B cell (primary cell): Measurements from ENCODE around the gene MAL.

Source experiments
- EZH2 ChIP-seq: IDR thresholded peaks from 2 replicates; pipeline ENCODE4 v1.6.1; 2012; ENCODE audit warnings: borderline replicate concordance, low read depth, mild to moderate bottlenecking, moderate library complexity, low read length; ENCODE audit not compliant: insufficient read depth, poor library complexity, severe bottlenecking
- TF ChIP-seq, protein P1 (sequence below): fragments of 200-600 bp; IDR thresholded peaks from one replicate; pipeline ENCODE4 v1.8.0; 2022; ENCODE audit warnings: antibody characterized with exemption, mild to moderate bottlenecking

DNA sequence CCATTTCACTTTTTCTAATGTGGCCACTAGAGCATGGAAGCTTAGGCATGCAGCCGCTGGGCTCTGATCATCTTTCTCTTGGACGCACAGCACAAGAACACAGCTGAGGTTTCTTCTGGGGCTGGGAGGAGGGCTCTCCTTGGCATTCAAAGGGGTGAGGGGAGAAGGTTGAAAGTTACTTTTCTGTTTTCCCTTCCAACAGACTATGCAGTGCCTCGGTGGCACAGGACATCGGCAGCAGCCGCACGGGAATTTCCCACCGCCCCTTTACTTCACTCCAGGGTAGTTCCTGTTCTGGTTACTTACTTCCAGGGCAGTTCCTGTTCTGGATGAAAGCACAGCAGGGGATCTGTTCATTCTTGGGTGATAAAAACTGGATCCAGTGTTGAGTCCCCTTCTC lies 18.9 kb upstream of the MAL start:
- TF ChIP-seq, protein P1, sequence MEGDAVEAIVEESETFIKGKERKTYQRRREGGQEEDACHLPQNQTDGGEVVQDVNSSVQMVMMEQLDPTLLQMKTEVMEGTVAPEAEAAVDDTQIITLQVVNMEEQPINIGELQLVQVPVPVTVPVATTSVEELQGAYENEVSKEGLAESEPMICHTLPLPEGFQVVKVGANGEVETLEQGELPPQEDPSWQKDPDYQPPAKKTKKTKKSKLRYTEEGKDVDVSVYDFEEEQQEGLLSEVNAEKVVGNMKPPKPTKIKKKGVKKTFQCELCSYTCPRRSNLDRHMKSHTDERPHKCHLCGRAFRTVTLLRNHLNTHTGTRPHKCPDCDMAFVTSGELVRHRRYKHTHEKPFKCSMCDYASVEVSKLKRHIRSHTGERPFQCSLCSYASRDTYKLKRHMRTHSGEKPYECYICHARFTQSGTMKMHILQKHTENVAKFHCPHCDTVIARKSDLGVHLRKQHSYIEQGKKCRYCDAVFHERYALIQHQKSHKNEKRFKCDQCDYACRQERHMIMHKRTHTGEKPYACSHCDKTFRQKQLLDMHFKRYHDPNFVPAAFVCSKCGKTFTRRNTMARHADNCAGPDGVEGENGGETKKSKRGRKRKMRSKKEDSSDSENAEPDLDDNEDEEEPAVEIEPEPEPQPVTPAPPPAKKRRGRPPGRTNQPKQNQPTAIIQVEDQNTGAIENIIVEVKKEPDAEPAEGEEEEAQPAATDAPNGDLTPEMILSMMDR = no peak
- no peak for TF ChIP-seq EZH2
